Measurements from ENCODE around the gene RUSC1.

RUSC1 gene

GRCh38 chr1:155339515-155340097 is 18.9 kb downstream of the RUSC1 start:
- no peak overlapping the region for H3K4me2 ChIP-seq
- H3K27me3 ChIP-seq, result no peaks in the 10 kb centered on the region
- H3K9ac ChIP-seq, result no peak overlapping the region
- no peak overlapping the region for H3K4me3 ChIP-seq
- TF ChIP-seq Cebpa-rat (IDR thresholded peaks at IDR 0.05), result no peak
- no peaks in the 10 kb centered on the region for H3K9me3 ChIP-seq (replicated peaks in 1 of 11)
- H3K36me3 ChIP-seq, result peaks cover 96 to 100% (median 99%) of the 10 kb centered on the region in 11 experiments
- H3K27ac ChIP-seq, result no peak overlapping the region
- no peaks in the 10 kb centered on the region for H3K4me1 ChIP-seq
- peaks cover 0 to 16% (median 0%) of the 10 kb centered on the region in 11 experiments; a peak in 4 of 22 replicates for H4K20me1 ChIP-seq

- TF ChIP-seq Cebpa-rat (IDR thresholded peaks at IDR 0.05), result no peak
- H3K27ac ChIP-seq, result no peak overlapping the region
- peaks cover 99 to 100% (median 100%) of the 10 kb centered on the region in 11 experiments for H3K36me3 ChIP-seq
Measured at GRCh38 chr1:155342842-155343241, 22.1 kb downstream of the RUSC1 start.

GRCh38 chr1:155352631-155353030 is 31.9 kb downstream of the RUSC1 start:
- Histone ChIP-seq H3K27ac (no peak overlapping the region), H3K9me3 (replicated peaks in 1 of 11) (no peaks in the 10 kb centered on the region), H3K4me2 (no peak overlapping the region)

More at GRCh38 chr1:155342842-155343241, 22.1 kb downstream of the RUSC1 start:
- Histone ChIP-seq H3K9me3 (replicated peaks in 1 of 11) (no peaks in the 10 kb centered on the region), H3K4me2 (no peak overlapping the region), H3K4me3 (no peak overlapping the region), H3K9ac (no peak overlapping the region), H3K27me3 (no peaks in the 10 kb centered on the region), H3K4me1 (no peaks in the 10 kb centered on the region), H4K20me1 (peaks cover 0 to 7% (median 0%) of the 10 kb centered on the region in 11 experiments; a peak in 1 of 22 replicates)

GRCh38 chr1:155360051-155360450 is 39.4 kb downstream of the RUSC1 start:
- no peak overlapping the region for H3K27ac ChIP-seq
- peaks cover 0 to 9% (median 0%) of the 10 kb centered on the region in 11 experiments; a peak in 2 of 22 replicates for H4K20me1 ChIP-seq
- H3K36me3 ChIP-seq, result peaks cover 89 to 100% (median 98%) of the 10 kb centered on the region in 11 experiments
- no peaks in the 10 kb centered on the region for H3K27me3 ChIP-seq
- no peaks in the 10 kb centered on the region for H3K4me1 ChIP-seq
- no peak for TF ChIP-seq Cebpa-rat (IDR thresholded peaks at IDR 0.05)
- H3K9ac ChIP-seq, result no peak overlapping the region
- no peak overlapping the region for H3K4me3 ChIP-seq
- no peaks in the 10 kb centered on the region for H3K9me3 ChIP-seq (replicated peaks in 1 of 11)
- H3K4me2 ChIP-seq, result no peak overlapping the region

More at GRCh38 chr1:155352631-155353030, 31.9 kb downstream of the RUSC1 start:
- Histone ChIP-seq H3K36me3 (peaks cover 92 to 100% (median 98%) of the 10 kb centered on the region in 11 experiments), H3K9ac (no peak overlapping the region), H3K27me3 (no peaks in the 10 kb centered on the region), H3K4me1 (no peaks in the 10 kb centered on the region), H3K4me3 (no peak overlapping the region), H4K20me1 (no peaks in the 10 kb centered on the region; a peak in 1 of 22 replicates)
- no peak for TF ChIP-seq Cebpa-rat (IDR thresholded peaks at IDR 0.05)

GRCh38 chr1:155379180-155379579 is 58.5 kb downstream of the RUSC1 start:
- Histone ChIP-seq H3K4me2 (no peak overlapping the region), H3K9me3 (replicated peaks in 1 of 11) (no peaks in the 10 kb centered on the region), H3K4me1 (peaks cover 0 to 7% (median 0%) of the 10 kb centered on the region in 10 experiments; a peak in 1 of 20 replicates), H3K9ac (no peak overlapping the region), H4K20me1 (peaks cover 0 to 9% (median 0%) of the 10 kb centered on the region in 11 experiments; a peak in 2 of 22 replicates), H3K27me3 (no peaks in the 10 kb centered on the region), H3K27ac (no peak overlapping the region), H3K36me3 (peaks cover 77 to 96% (median 91%) of the 10 kb centered on the region in 11 experiments), H3K4me3 (no peak overlapping the region)
- TF ChIP-seq Cebpa-rat (IDR thresholded peaks at IDR 0.05), result no peak

- no peak for TF ChIP-seq Cebpa-rat (IDR thresholded peaks at IDR 0.05)
- no peak overlapping the region for H3K9ac ChIP-seq
- H3K4me2 ChIP-seq, result peak overlapping the region in 1 of 11 experiments; percentile 4; a peak in 1 of 22 replicates
- H3K27ac ChIP-seq, result no peak overlapping the region
- H3K4me1 ChIP-seq, result peaks cover 0 to 7% (median 0%) of the 10 kb centered on the region in 10 experiments; a peak in 1 of 20 replicates
- H3K4me3 ChIP-seq, result no peak overlapping the region
- H4K20me1 ChIP-seq, result peaks cover 0 to 9% (median 0%) of the 10 kb centered on the region in 11 experiments; a peak in 2 of 22 replicates
- peaks cover 77 to 96% (median 91%) of the 10 kb centered on the region in 11 experiments for H3K36me3 ChIP-seq
- no peaks in the 10 kb centered on the region for H3K9me3 ChIP-seq (replicated peaks in 1 of 11)
- H3K27me3 ChIP-seq, result no peaks in the 10 kb centered on the region
Measured at GRCh38 chr1:155379631-155380090, 59.0 kb downstream of the RUSC1 start.
